GM19468 (cell line): ENCODE measurements around the gene ATXN7.

Experiments used
- ATAC-seq: cut with Tn5 transposase; IDR thresholded peaks from one replicate; pipeline ENCODE4 v1.9.1; 2021; ENCODE audit warnings: mild to moderate bottlenecking, moderate library complexity, moderate number of reproducible peaks; ENCODE audit not compliant: unreplicated experiment; ENCODE audit errors: extremely low read depth

Gene ATXN7

DNA sequence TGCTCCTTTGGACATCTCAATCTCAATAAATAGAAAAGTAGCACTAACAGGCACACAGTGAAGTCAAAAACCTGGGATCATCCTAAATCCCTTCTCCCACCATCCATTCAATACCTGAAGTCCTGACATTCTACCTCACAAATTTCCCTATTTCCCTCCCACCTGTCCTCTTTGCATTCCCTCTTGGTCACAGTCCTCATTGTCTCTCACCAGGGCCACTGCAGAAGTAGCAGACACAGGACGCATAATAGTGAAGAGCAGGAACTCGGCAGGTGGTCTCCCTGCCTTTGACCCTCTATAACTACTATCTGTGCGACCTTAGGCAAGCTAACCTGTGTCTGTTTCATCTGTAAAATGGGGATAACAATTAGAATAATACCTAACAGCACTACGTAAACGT, 2.4 kb upstream of the ATXN7 start:
- no peak for ATAC-seq

DNA sequence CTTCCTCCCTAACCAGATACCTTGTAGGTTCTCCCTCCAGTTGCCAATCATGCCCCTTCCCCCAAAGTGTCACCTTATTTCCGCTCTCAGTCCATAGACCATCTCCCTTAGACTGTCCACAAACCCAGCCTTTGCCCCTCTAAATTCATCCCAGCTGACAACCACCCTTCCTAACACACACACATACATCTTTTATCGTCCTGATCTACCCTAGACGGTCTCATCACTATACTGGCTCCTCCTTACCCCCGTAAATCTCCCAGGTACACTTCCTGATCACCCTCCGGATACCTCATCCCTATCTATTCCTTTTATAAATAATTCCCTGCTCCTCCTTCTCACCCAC, 890 bp upstream of the ATXN7 start:
- no peak for ATAC-seq

DNA sequence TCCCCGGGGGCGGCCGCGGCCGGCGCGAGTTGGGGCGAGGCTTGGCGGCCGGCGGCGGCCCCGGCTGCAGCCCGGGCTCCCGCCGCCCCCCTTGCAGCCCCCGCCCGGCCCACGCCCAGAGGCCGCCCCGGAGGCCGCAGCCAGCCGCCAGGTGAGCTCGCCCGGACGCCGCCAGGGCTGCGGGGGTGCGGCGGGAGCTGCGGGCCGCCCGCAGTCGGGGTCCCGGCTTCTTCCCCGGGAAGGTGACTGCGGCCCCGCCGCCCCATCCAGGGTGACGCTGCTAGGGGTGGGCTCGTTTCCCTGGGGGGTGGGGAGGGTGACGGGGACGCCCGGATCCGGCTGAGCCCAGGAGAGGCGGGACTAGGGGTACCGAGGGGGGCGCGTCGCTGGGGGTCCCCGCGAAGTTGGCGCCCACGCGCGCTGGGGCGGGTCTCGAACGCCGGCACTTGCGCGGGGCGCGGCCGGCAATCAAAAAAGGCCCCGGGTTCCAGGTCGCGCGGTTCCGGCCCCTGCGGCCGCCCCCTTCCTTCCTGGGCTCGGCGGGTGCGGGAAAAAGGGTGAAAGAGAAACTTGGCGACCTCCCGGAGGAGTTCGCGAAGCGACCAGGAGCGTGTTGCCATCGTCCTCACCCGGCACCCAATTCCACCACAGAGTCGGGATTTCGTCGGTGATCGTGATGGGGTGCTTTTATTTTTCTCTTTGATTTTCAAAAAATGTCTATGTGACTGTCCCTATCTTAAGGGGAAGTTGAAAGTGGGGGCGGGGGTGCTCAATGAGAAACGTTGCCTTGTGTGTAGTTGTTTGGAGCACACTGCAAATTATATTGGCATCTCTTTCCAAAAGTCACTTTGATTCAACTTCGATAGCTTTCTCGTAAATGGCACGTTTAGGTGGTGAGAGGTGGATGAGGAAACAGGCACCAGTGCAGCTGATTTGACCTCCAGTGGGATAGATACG, 619 bp downstream of the ATXN7 start:
- peak; percentile 17 for ATAC-seq

DNA sequence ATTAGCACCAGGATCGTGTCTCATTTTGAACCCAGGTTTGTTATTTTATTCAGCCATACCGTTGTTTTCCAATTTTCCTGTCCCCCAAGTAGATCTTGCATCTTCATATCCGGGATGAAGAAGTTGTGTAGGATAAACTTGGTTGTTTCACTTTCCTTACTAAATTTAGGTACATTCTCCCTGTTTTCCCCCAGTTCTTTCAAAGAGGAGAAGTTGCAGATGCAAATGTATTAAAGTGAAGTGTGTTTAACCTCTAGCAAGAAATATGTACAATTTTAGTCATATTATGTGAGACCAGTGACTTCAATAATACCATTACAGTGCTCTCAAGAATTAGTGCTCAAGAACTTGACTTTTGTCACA, 1.3 kb downstream of the ATXN7 start:
- no peak for ATAC-seq

DNA sequence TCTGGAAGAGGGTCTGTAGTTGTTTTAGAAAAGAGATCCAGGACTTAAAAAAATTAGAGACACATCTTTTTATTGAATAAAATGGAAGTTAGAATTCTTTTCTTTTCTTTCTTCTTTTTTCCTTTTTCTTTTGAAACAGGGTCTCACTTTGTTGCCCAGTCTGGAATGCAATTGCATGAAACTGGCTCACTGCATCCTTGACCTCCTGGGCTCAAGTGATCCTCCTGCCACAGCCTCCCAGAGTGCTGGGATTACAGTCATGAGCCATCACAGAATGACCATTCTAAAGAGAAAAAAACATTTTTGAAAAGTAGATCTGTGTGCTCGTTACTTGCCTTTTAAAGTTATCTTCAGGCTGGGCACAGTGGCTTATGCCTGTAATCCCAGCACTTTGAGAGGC, 3.6 kb downstream of the ATXN7 start:
- no peak for ATAC-seq

DNA sequence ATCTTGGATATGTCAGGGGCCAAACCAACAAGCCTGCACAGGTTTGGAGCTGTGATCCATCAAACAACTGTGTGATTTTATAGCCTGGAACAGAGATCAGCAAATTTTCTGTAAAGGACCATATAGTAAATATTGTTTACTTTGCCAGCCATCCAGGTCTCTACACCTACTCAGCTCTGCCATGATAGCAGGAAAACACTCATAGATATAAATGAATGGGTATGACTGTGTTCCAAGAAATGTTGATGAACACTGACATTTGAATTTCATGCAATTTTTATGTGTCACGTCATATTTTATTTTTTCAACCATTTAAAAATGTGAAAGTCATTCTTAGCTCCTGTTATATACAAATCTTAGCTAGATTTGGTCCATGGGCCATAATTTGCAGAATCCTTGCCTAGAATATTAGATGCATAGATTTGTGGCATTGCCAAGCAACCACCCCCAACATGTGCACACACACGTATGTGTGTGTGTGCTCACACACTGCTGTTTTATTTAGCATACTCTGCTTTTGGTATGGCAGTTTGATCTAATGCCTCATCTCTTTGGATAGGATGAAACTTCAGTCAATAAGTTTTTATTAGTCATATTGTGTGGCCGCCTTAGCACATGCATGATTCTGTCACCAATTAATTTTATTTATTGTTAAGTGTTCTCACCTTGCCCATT, 6.4 kb downstream of the ATXN7 start:
- no peak for ATAC-seq

DNA sequence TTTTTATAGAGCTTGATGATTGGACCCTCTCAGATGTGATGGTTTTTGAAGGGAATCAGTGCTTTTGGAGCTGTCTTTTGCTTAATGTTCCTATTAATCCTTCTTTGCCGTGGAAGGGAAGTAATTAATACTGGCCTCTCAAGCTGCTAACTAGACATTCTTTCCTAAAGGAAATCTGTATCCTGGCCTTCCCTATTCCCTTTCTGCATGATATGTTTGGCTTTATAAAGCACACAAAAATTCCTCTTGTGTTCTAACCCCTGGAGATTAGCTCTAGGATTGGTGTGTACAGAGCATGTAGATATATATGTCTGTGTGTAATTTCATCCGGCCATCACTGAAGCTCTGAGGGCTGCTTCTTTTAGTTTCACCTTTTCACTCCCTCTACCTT, 6.9 kb downstream of the ATXN7 start:
- no peak for ATAC-seq

DNA sequence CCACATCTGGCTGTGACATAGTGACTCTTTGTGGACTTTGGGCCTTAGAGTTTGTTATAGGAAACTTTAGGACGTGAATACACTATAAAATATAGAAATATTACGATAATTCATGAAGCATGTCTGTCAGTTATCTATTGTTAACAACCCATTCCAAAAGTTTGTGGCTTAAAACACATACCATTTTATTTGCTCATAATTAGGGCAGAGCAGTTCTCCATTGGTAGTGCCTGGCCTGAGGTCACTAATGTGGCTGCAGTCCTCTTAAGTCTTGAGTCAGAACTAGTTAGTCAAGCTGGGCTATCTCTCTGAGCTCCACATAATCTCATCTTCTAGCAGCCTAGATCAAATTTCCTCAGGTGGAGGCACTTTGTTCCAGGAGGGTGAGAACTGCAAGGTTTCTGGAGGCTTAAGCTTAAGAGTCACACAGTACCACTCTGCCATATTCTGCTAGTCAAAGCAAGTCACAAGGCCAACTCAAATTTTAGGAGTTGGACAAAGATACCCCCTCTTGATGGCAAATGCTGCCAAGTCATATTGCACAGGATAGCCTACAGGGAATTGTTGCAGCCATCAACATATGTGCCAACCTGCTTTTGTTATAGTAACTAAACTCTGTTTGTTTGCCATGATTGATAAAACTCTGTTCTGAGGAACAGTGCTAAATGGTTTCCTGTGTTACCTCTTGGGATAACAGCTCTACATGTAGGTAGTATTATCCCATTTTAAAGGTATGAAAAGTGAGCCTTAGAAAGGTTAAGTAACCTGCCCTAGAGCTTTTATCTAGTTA, 8.7 kb downstream of the ATXN7 start:
- ATAC-seq = no peak

DNA sequence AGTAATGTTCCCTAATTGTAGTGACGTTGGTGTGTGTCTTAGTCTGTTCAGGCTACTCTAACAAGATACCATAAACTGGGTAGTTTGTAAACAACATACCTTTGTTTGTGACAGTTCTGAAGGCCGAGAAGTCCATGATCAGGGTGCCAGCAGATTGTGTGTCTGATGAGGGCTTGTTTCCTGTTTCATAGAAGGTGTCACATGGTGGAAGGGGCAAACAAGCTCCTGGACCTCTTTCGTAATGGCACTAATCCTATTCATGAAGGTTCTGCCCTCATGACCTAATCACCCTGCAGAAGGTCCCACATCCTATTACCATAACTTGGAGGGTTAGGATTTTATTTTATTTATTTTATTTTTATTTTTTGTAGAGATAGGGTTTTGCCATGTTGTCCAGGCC, 11.1 kb downstream of the ATXN7 start:
- no peak for ATAC-seq

DNA sequence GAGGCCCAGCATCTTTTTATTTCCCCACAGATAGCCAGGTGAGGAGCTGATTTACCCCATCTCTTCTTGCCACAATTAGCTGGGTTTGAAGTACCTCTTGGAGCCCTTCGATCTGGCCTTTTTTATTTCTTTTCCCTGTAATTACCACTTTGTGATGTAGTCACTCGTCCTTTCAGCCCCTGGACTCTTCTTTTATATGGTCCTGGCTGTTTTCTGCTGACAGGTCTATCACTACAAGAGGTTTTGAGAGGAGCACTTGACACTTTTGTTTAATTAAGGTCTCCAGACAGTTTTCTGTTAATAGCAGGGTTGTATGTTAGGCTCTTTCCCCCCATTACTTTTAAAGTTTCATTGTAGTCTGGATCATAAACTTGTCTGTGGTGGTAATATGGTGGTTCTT, 11.8 kb downstream of the ATXN7 start:
- ATAC-seq = no peak

DNA sequence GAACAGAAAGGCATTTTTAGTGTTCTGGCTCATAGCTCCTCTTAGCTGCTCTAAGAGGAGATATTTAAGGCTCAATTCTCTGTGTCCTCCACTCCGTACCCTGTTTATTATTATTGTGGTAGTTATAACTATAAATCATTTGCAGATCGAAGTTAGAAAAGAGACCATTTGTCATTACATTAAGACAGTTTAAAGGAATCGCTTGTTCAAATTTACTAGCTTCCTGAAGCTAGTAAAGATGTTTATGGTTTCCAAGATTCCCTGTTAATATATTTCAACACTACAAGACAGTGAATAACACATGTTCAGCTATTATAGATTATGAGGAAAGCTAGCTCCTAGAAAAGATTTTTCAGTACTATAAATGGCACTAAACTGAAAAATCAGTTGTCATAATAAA, 12.6 kb downstream of the ATXN7 start:
- no peak for ATAC-seq

DNA sequence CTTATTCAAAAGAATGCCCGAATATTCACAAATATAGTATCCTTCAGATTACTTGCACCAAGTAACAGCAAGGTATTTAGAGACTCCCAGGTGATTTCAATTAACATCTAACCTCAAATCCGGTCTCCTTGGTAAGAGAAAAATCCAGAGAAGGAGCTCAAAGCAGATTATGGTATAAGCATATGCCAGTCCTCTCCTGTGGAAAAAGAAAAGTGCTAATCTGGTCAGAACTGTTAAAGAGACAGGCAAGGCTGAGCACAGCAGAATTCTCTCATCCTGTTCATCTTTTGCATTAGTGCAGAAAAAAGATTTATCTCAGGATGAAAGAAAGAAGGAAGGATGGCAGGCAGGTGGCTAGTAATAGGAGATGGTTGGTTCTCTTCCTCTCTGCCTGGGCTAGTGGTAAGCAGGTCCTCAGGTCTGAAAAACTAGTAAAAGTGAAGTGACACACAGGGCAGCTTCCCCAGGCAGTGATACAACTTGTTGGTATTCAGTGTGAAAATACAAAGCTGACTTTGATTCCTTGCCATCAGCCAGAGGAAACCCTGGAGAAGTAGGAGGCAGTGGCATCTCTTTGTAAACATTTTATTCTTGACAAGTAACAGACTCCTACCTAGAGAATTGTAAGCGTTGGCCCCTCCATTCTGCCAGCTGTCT, 14.2 kb downstream of the ATXN7 start:
- ATAC-seq = no peak

DNA sequence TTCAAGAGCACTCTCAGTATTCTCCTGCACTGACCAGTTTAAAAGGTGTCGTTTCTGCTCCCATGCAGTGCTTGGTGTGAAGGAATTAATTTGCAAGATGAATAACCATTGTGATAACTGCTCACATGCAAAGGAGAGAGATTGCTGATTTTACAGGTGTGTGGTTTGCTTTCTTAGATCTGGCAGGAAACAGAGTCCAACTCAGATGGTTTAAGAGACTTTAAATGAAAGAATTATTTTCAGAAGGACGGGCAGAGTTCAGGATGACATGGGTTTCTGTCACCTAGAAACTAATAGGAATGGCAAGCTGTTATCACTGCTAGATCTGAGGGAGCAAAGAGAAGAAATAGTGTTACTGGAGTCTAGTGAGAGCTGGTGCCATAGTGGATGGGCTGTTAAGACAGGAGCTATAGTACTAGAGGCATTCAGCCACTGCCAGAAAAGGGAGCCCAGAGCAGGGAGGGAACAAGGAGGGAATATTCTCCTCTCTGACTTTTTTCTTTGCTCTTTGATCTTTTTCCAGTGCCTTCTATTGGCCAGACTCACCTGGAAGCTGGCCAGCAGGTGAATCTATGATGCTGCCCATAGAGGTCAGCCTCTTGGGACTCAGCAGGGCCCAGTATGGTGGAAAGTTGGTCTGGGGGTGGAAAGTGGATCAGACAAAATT, 14.9 kb downstream of the ATXN7 start:
- ATAC-seq = no peak

DNA sequence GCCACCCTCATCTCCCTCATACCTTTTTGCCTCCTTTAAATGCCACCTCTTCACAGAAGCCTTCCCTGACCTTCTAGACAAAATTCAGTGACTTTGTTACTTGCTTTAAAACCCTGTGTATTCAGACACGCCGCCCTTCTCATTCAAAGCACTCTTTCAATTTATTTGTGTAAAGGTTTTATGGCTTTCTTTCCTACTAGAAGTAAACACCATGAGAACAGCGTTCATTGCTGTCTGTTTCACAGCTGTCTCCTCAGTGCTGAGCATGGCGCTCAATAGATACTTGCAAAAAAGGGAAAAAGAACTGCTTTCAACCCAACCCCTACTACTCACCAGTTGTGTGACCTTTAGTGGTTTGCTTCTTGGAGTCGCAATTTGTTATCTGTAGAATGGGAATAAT, 17.0 kb downstream of the ATXN7 start:
- no peak for ATAC-seq

DNA sequence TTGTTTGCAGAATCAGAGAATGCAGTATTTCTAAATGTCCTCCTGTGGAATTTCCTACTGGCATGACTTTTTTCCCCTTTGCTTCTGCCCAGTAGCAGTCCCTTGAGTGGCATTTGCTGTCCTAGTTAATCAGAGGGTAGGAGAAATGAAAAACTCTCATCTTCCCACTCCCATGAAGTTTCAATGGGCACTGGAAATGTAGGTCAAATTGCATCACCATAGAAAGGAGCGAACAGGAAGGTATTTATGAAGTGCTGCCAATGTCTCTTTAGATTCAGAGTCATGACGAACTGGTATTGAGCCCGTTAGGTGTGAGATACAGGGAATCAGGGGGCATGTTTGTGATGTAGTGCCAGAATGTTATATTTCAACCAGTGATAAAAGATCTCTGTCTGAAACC, 23.2 kb downstream of the ATXN7 start:
- no peak for ATAC-seq

DNA sequence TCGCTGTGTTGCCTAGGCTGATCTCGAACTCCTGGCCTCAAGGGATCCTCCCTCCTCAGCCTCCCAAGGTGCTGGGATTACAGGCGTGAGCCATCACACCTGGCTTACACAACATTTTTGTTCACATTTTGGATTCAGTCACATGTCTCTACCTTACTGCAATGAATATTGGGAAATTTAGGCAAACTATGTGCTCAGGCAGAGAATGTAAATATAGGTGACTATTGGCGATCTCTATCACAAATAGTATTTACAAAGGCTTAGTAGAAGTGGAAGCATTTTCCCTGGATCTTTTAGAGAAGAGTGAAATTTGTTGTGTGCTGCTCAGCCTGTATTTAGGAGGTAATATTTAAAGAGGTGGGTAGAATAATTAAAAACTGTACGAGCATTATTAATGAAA, 27.9 kb downstream of the ATXN7 start:
- no peak for ATAC-seq

DNA sequence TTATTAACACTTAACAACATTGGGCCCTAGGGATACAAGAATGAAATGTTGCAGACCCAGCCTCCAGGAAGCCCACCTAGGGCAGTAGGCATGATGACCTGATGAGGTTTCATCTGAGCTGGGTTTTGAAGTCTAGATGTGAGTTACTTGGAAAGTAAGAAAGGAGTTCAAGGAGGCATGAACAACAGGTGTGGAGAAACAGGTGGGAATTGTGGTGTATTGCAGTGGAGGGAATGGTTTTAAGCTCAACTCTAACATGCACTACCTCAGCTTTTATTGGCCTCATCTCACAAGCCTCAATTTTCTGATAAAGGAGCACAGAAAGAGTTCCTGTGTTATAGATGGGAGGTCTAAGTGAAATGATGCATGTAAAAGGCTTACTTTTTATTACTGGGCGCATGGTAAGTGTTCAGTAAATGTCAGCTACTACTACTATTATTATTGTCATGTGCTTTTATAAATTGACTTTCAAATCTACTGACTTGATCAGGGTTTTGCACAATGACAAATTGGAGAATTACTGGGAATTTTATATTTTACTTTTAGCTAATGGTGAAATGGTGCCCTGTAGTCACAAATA, 29.2 kb downstream of the ATXN7 start:
- ATAC-seq = no peak

DNA sequence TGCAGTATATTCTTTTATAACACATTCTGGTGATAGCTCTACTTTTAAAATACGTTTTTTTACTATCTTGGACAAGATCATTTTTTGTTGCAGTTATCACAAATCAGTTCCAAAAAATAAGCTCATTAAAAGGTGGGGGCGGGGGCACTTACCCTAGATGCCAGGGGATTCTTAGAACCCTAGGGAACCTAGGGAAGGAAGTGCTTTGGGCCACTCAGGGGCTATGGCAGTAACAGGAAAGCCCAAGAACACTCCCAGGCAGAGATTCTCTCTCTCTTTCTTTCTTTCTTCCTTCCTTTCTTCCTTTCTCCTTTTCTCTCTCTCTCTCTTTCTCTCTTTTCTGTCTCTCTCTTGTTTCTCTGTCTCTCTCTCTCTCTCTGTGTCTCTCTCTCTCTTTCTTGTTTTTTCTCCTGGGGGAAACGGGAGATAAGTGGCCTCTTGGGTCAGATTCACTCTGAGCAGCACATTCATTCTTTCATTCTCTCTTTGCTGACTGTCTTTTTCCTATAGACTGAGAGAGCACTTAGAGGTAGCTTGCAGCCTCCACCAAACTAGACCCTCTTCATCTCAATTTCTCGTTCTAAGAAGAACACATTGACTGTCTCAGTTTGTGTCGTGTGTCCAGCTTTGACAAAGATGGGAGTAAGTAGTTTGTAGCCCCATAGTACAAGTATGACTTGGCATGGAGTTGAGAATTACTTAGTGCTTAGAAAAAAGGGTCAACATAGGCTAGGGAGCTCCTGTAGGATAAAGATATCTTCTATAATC, 31.9 kb downstream of the ATXN7 start:
- ATAC-seq = no peak
